Measurements from ENCODE around the gene CCRL2. TPM values are rescaled to one million over a fixed set of nuclear protein-coding genes. Genes with fewer than 3 reads are reported as not detected.

CCRL2 gene
- total RNA-seq, 2 donors from 2014 or later: 2.5 to 3.2 TPM

DNA sequence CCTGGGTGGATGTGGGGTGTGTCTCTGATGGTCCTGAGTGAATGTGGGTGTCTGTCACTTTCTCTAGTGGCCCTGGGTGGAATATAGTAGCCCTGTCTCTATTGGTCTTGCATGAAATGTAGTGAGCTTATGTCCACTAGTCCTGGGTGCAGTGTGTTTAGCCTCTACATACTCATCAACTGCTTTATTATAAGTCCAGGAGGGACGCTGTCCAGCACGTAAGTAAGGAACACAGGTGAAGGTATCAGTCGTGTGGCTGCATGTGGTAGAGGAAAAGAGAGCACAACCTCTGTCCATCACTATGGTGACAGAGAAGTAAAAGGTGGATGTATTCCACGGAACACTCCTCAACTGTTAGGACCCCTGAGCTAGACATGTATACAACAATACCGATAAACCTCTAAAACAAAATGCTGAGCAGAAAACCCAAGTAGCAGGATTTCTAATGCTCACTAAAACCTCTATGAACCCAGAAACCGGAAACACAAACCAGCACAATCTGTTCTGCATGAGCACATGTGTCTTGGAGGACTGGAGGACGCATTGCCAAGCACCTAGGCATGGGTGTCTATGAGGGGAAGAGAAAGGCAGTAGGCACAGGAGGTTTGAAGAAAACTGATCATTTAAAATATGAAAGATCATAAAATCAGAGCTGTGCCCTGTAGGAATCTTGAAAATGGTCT lies 46.6 kb downstream of the CCRL2 start:
- Mint-ChIP-seq H3K4me3 (no peak overlapping the region), H3K4me1 (ENCODE audit: low read depth) (no peaks in the 10 kb centered on the region), H3K9me3 (no peaks in the 10 kb centered on the region), H3K27me3 (ENCODE audit: low read depth) (peaks cover 23% of the 10 kb centered on the region), H3K36me3 (ENCODE audit: insufficient read depth in 2 of 2) (no peaks in the 10 kb centered on the region), H3K27ac (no peak overlapping the region)
- no peak for ATAC-seq (replicated peaks in 1 of 2)
- no peak for DNase-seq

DNA sequence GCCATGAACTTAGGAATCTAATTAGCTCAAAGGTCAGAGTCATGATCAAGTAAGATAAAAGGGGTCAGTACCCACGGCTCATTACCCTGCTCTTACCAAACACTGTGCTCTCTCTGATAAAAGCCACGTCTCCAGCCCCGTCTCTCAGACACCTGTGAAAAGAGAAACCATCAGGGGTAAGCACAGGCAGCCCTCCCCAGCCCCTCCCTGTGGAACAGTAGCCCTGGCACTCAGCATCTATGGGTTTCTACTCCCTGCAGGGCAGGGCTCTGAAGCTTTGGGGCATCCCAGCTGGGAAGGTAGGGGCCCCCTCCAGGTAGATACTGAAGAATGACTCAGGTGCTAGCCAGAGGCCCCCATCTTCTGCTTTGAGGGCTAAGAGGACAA lies 47.1 kb downstream of the CCRL2 start:
- Mint-ChIP-seq H3K27ac (no peak overlapping the region), H3K36me3 (ENCODE audit: insufficient read depth in 2 of 2) (no peaks in the 10 kb centered on the region), H3K4me3 (no peak overlapping the region), H3K4me1 (ENCODE audit: low read depth) (no peaks in the 10 kb centered on the region), H3K27me3 (ENCODE audit: low read depth) (peaks cover 27% of the 10 kb centered on the region), H3K9me3 (no peaks in the 10 kb centered on the region)
- DNase-seq (no peak), ATAC-seq (replicated peaks in 1 of 2) (no peak)

DNA sequence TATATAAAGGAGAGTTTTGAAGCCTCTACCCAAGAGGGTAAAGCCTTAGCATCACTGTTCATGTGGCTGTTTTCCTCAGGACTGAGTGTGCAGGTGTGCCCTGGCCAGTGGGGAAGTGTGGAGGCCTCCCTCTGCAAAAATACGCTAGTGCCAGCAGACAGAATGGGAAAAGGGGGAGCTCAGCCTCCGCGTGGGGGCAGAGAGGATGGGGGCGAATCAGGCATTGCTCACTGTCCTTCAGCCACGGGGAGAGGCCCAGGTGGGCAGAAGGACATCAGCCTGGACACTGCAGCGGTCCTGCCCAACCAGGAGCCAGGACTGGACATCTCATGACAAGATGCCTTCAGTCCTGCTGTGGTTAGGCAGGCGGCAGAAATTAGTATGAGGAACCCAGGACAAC lies 47.5 kb downstream of the CCRL2 start:
- ATAC-seq (replicated peaks in 1 of 2) (no peak), DNase-seq (no peak)
- Mint-ChIP-seq H3K4me3 (no peak overlapping the region), H3K27ac (no peak overlapping the region), H3K4me1 (ENCODE audit: low read depth) (no peaks in the 10 kb centered on the region), H3K27me3 (ENCODE audit: low read depth) (peaks cover 31% of the 10 kb centered on the region), H3K36me3 (ENCODE audit: insufficient read depth in 2 of 2) (no peaks in the 10 kb centered on the region), H3K9me3 (no peaks in the 10 kb centered on the region)

DNA sequence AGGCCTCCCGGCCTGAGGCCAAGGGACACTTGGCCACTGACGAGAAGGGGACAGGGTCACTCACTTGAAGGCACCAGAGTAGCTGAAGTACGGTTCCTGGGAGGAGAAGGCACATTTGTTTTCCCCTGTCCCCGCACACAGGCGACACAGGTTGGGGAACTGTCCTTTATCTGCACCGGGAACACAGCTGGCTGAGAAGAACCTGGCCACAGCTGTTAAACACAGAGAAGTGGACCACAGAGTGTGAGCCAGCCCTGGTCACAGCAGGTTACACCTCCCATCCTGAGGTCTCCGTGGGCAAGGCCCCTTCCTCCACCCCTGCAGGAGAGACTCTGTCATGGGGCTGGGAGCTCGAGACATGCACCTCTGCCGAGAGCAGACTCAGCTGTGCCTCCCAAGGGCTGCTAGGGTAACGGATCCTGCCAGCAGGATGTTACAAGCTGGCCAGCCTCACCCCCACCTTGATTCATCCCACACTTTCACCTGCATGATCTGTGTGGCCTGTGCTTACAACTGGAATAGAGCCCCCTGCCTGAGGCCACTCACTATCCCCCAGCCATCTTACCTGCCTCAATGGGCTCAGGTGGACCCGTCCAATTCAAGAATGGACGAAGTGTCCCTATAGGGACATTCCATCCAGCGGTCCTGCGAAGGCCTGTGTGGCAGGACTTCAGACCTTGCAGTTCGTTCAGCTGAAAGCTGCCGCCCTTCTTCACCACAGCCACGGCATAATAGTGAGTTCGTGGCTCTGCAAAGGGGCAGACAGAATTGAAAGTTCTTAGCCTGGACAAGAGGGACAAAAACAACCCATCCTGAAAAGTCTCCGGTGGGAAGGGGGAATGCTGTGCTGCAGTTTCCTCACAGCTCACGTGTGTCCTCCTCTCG lies 48.4 kb downstream of the CCRL2 start:
- H3K27ac Mint-ChIP-seq: no peak overlapping the region
- ATAC-seq (replicated peaks in 1 of 2) (no peak), DNase-seq (no peak)
- H3K4me3 Mint-ChIP-seq: no peak overlapping the region
- peaks cover 39% of the 10 kb centered on the region for H3K27me3 Mint-ChIP-seq (ENCODE audit: low read depth)
- no peaks in the 10 kb centered on the region for H3K36me3 Mint-ChIP-seq (ENCODE audit: insufficient read depth in 2 of 2)
- H3K9me3 Mint-ChIP-seq: no peaks in the 10 kb centered on the region
- H3K4me1 Mint-ChIP-seq (ENCODE audit: low read depth): no peaks in the 10 kb centered on the region

DNA sequence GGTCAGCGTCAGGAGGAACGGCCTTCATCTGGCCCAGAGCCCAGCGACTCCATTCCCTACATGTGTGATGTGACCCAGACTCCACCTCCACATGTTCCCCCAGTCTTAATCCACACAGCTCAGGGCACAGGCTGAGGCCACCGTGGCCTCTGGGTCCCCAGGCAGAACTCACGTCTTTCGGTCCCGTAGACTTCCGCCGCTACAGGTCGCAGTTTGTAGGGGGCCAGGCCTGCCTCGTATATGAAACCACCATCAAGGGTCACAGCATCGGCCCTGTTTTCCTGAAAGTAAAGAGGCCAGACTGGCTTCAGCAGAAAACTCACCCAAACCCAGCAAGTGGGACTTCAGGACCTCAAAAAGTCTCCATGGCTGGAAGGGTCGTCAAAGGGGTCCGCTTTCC lies 49.1 kb downstream of the CCRL2 start:
- Mint-ChIP-seq H3K27me3 (ENCODE audit: low read depth) (peaks cover 38% of the 10 kb centered on the region), H3K4me3 (no peak overlapping the region), H3K36me3 (ENCODE audit: insufficient read depth in 2 of 2) (peaks cover 0 to 3% of the 10 kb centered on the region in 2 donors), H3K4me1 (ENCODE audit: low read depth) (no peaks in the 10 kb centered on the region), H3K27ac (no peak overlapping the region), H3K9me3 (peaks cover 0 to 3% of the 10 kb centered on the region in 2 donors)
- no peak for DNase-seq
- no peak for ATAC-seq (replicated peaks in 1 of 2)

Other genes with a start within 250 kb of the CCRL2 start
- under 1 TPM; 0.17 to 0.51 TPM for gene CCR1, start 198.9 kb upstream of the CCRL2 start, total RNA-seq
- not detected for gene CCR3, start 164.8 kb upstream of the CCRL2 start, total RNA-seq
- gene CCR2, start 53.1 kb upstream of the CCRL2 start, total RNA-seq: under 1 TPM in 1 of 2 donors, not detected in 1; 0.46 TPM
- gene CCR5, start 36.3 kb upstream of the CCRL2 start, total RNA-seq: 1 to 10 TPM in 1 of 2 donors, under 1 TPM in 1; 0.29 to 1.4 TPM
- not detected for gene LTF, start 57.6 kb downstream of the CCRL2 start, total RNA-seq
- gene RTP3, start 90.7 kb downstream of the CCRL2 start, total RNA-seq: not detected
- under 1 TPM in 1 of 2 donors, not detected in 1; 0.19 TPM for gene LRRC2, start 159.0 kb downstream of the CCRL2 start, total RNA-seq
- gene FAM240A, start 205.3 kb downstream of the CCRL2 start, total RNA-seq: not detected

Measured in activated T-cell treated with anti-CD3 and anti-CD28 coated beads, Interleukin-2, amount 50 U/mL, for 72 hours (primary cell).